B cell (primary cell): ENCODE data around the gene SRRD.

ENCODE experiments used
- CTCF ChIP-seq: fragments of 200-600 bp; IDR thresholded peaks from one replicate; pipeline ENCODE4 v1.8.0; 2022; ENCODE audit warnings: antibody characterized with exemption, mild to moderate bottlenecking
- EZH2 ChIP-seq: IDR thresholded peaks from 2 replicates; pipeline ENCODE4 v1.6.1; 2012; ENCODE audit warnings: borderline replicate concordance, low read depth, mild to moderate bottlenecking, moderate library complexity, low read length; ENCODE audit not compliant: insufficient read depth, poor library complexity, severe bottlenecking

GRCh38 chr22:26457661-26458272, 25.9 kb upstream of the SRRD start:
- no peak for TF ChIP-seq CTCF
- TF ChIP-seq EZH2, result no peak
